Spleen (tissue), 11 donors: ENCODE measurements around the gene SNX22. TPM values are rescaled to one million over a fixed set of nuclear protein-coding genes. Genes with fewer than 3 reads are reported as not detected.

Experiments used
- DNase-seq: peaks from one replicate; pipeline ENCODE4 v3.0.0-alpha.2; 2020
- H3K27ac ChIP-seq, 8 donors: fragments of 200-600 bp; sonication (generic) in 7 of 8; 1 replicate in 4 of 8; 2 replicates in 4 of 8; pipeline versions ENCODE4 v1.5.0 to v1.8.0; 2016 to 2021; ENCODE audit warnings: inconsistent platforms in 4 of 8, mild to moderate bottlenecking in 4 of 8, moderate library complexity in 1 of 8
- H3K27me3 ChIP-seq, 7 donors: fragments of 200-600 bp; sonication (generic) in 6 of 7; replicated peaks in 1 of 7; 1 replicate in 4 of 7; 2 replicates in 3 of 7; pipeline versions ENCODE4 v1.5.0 to v1.8.0; 2016 to 2021; ENCODE audit warnings: inconsistent platforms in 3 of 7, mild to moderate bottlenecking in 1 of 7
- H3K36me3 ChIP-seq, 6 donors: fragments of 200-600 bp; sonication (generic) in 5 of 6; 1 replicate in 4 of 6; 2 replicates in 2 of 6; pipeline versions ENCODE4 v1.5.0 to v1.8.0; 2016 to 2021; ENCODE audit warnings: inconsistent platforms in 2 of 6
- H3K4me1 ChIP-seq, 6 donors: fragments of 200-600 bp; sonication (generic) in 5 of 6; 1 replicate in 3 of 6; 2 replicates in 3 of 6; pipeline versions ENCODE4 v1.5.0 to v1.8.0; 2016 to 2021; ENCODE audit warnings: inconsistent platforms in 3 of 6
- H3K4me3 ChIP-seq, 8 donors: fragments of 200-600 bp; sonication (generic) in 7 of 8; 1 replicate in 4 of 8; 2 replicates in 4 of 8; pipeline versions ENCODE4 v1.5.0 to v1.8.0; 2016 to 2021; ENCODE audit warnings: inconsistent platforms in 4 of 8, mild to moderate bottlenecking in 4 of 8, moderate library complexity in 2 of 8
- H3K9me3 ChIP-seq, 8 donors: fragments of 200-600 bp; sonication (generic) in 7 of 8; 1 replicate in 4 of 8; 2 replicates in 4 of 8; pipeline versions ENCODE4 v1.5.0 to v1.8.0; 2016 to 2021; ENCODE audit warnings: inconsistent platforms in 4 of 8
- POLR2A ChIP-seq, 3 donors: fragments of 450-650 bp; IDR thresholded peaks; one replicate each; pipeline ENCODE4 v1.5.1; 2017; ENCODE audit warnings: antibody characterized with exemption in 3 of 3, mild to moderate bottlenecking in 1 of 3
- POLR2AphosphoS5 ChIP-seq, 3 donors: sonication (generic); formaldehyde crosslinking; IDR thresholded peaks; one replicate each; pipeline ENCODE4 v1.5.1; 2017; ENCODE audit warnings: antibody characterized with exemption in 3 of 3
- WGBS, 5 donors: extraction: QIAGEN DNeasy Blood & Tissue Kit in 3 of 5; methylation state at CpG; one replicate each; pipeline versions ENCODE4 v1.1.5 to v1.1.7; 2013 to 2018; 5-methylcytosine and 5-hydroxymethylcytosine counted together
- intact Hi-C: fragments of 100-400 bp; cut with DNase I; formaldehyde crosslinking; loops from one replicate; pipeline ENCODE4 v1.15.0; 2023; ENCODE audit warnings: low total_unique reads
- polyA plus RNA-seq, 3 donors: library from polyadenylated mRNA; stranded (reverse); fragments of 200-250 nt; gene quantifications; one replicate each; pipeline ENCODE4 v1.2.1, GENCODE V29; 2013
- total RNA-seq, 7 donors: library from RNA; depleted of rRNA in 3 of 7; stranded (reverse); fragments of >200 nt in 3 of 7; fragmentation: NEBNext Ultra II Directional in 4 of 7; extraction: Animal tissue kit (Norgen Biotek cat#: 25700) in 4 of 7; gene quantifications; one replicate each; pipeline versions ENCODE4 v1.1.0 to v1.2.1, GENCODE V29; 2016 to 2021
- TF ChIP-seq, protein P1 (sequence below), 11 experiments: fragments of 200-600 bp in 7 of 11; fragments of 450-650 bp in 4 of 11; sonication (generic) in 4 of 11; IDR thresholded peaks in 8 of 11; conservative IDR thresholded peaks in 3 of 11; 1 replicate in 7 of 11; 2 replicates in 4 of 11; pipeline versions ENCODE4 v1.4.0 to v1.8.0; 2016 to 2021; ENCODE audit warnings: antibody characterized with exemption in 11 of 11, inconsistent platforms in 4 of 11, mild to moderate bottlenecking in 1 of 11
- donor health status: healthy with polysubstance abuse.
- donor health status: DM: no; HTN: no; CAD: no; lungs with moderate emphysema.
- donor health status: DM: no; HTN: no; CAD: no.
- donor health status: Bipolar disorder and iron deficiency.
- donor health status: healthy.
- donor health status: DM: no; HTN: no; CAD: no.
- donor health status: DM: yes; HTN: yes; CAD: no.

Gene SNX22
- total and polyA plus RNA-seq, 10 donors: 8.9 to 18.6 (median 13.7) TPM

- Histone ChIP-seq H3K9me3 (no peaks in the 10 kb centered on the region), H3K4me1 (peaks cover 0 to 4% (median 0%) of the 10 kb centered on the region in 6 donors), H3K27ac (no peak overlapping the region), H3K4me3 (no peak overlapping the region), H3K27me3 (no peaks in the 10 kb centered on the region), H3K36me3 (peaks cover 9 to 100% (median 94%) of the 10 kb centered on the region in 6 donors)
- 78 to 93% (median 89%) methylated on average over 4 of the region's 4 CpGs for WGBS, 5 donors
- intact Hi-C loops: no loop called here
- no peak for DNase-seq
- TF ChIP-seq POLR2A (IDR thresholded peaks at IDR 0.05) (no peak), POLR2AphosphoS5 (IDR thresholded peaks at IDR 0.05) (no peak)
- TF ChIP-seq, protein P1, sequence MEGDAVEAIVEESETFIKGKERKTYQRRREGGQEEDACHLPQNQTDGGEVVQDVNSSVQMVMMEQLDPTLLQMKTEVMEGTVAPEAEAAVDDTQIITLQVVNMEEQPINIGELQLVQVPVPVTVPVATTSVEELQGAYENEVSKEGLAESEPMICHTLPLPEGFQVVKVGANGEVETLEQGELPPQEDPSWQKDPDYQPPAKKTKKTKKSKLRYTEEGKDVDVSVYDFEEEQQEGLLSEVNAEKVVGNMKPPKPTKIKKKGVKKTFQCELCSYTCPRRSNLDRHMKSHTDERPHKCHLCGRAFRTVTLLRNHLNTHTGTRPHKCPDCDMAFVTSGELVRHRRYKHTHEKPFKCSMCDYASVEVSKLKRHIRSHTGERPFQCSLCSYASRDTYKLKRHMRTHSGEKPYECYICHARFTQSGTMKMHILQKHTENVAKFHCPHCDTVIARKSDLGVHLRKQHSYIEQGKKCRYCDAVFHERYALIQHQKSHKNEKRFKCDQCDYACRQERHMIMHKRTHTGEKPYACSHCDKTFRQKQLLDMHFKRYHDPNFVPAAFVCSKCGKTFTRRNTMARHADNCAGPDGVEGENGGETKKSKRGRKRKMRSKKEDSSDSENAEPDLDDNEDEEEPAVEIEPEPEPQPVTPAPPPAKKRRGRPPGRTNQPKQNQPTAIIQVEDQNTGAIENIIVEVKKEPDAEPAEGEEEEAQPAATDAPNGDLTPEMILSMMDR (IDR thresholded peaks at IDR 0.05 in 8 of 11, conservative IDR thresholded peaks at IDR 0.05 in 3 of 11): no peak
Observed at GRCh38 chr15:64121614-64122013, 29.9 kb upstream of the SNX22 start.

- H3K4me1 ChIP-seq: peaks cover 0 to 4% (median 0%) of the 10 kb centered on the region in 6 donors
- no peaks in the 10 kb centered on the region for H3K27me3 ChIP-seq
- no peaks in the 10 kb centered on the region for H3K9me3 ChIP-seq
- 73 to 90% (median 87%) methylated on average over 1 of the region's 1 CpG for WGBS, 5 donors
- DNase-seq: no peak
- peaks cover 12 to 100% (median 95%) of the 10 kb centered on the region in 6 donors for H3K36me3 ChIP-seq
- TF ChIP-seq POLR2AphosphoS5 (IDR thresholded peaks at IDR 0.05): no peak
- no peak for TF ChIP-seq POLR2A (IDR thresholded peaks at IDR 0.05)
- TF ChIP-seq, protein P1 (IDR thresholded peaks at IDR 0.05 in 8 of 11, conservative IDR thresholded peaks at IDR 0.05 in 3 of 11): no peak
- no peak overlapping the region for H3K4me3 ChIP-seq
- H3K27ac ChIP-seq: peak overlapping the region in 1 of 8 donors; percentile 19
- intact Hi-C loops: no loop called here
Observed at GRCh38 chr15:64122444-64122843, 29.1 kb upstream of the SNX22 start.

- Histone ChIP-seq H3K27me3 (no peaks in the 10 kb centered on the region), H3K27ac (peak overlapping the region in 2 of 8 donors; percentile 3 to 19), H3K4me1 (peaks cover 0 to 4% (median 0%) of the 10 kb centered on the region in 6 donors), H3K36me3 (peaks cover 15 to 100% (median 95%) of the 10 kb centered on the region in 6 donors), H3K4me3 (no peak overlapping the region), H3K9me3 (no peaks in the 10 kb centered on the region)
- intact Hi-C loops: no loop called here
- DNase-seq: no peak
- 87 to 95% (median 91%) methylated on average over 3 of the region's 3 CpGs for WGBS, 5 donors
- no peak for TF ChIP-seq POLR2A (IDR thresholded peaks at IDR 0.05)
- TF ChIP-seq, protein P1 (IDR thresholded peaks at IDR 0.05 in 8 of 11, conservative IDR thresholded peaks at IDR 0.05 in 3 of 11): no peak
- TF ChIP-seq POLR2AphosphoS5 (IDR thresholded peaks at IDR 0.05): no peak
Observed at GRCh38 chr15:64122936-64123351, 28.6 kb upstream of the SNX22 start.

DNA sequence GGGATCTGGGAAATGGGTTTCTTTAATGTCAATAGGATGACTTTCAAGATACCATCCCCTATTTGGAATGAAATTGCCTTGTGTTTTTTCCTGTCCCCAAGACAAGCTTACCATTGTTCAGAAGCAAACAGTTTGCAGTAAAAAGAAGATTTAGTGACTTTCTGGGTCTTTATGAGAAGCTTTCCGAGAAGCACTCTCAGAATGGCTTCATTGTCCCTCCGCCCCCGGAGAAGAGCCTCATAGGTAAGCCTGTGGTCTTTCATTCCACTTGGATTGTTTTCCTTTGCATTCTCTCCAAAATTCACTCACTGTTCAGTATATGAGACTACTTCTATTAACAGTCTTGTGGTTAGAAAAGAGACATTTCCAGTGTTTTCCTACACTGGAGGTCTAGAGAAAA, 25.6 kb upstream of the SNX22 start:
- DNase-seq: no peak
- peaks cover 0 to 4% (median 0%) of the 10 kb centered on the region in 6 donors for H3K4me1 ChIP-seq
- H3K27ac ChIP-seq: no peak overlapping the region
- WGBS, 5 donors: 64 to 84% (median 82%) methylated on average over 3 of the region's 3 CpGs
- no peaks in the 10 kb centered on the region for H3K27me3 ChIP-seq
- intact Hi-C loops: no loop called here
- TF ChIP-seq, protein P1 (IDR thresholded peaks at IDR 0.05 in 8 of 11, conservative IDR thresholded peaks at IDR 0.05 in 3 of 11): no peak
- TF ChIP-seq POLR2A (IDR thresholded peaks at IDR 0.05): no peak
- no peaks in the 10 kb centered on the region for H3K9me3 ChIP-seq
- H3K36me3 ChIP-seq: peaks cover 15 to 100% (median 96%) of the 10 kb centered on the region in 6 donors
- H3K4me3 ChIP-seq: no peak overlapping the region
